Measurements from ENCODE around the gene NT5C1B. TPM values are rescaled to one million over a fixed set of nuclear protein-coding genes. Genes with fewer than 3 reads are reported as not detected.

NT5C1B gene
- polyA plus RNA-seq, 1 donor from 2014 or later, result not detected

- Histone ChIP-seq H4K20me1 (ENCODE audit: insufficient read depth) (no peaks in the 10 kb centered on the region), H3K4me3 (ENCODE audit: low read length) (no peak overlapping the region), H3K27me3 (ENCODE audit: insufficient read depth, low read depth, low read length) (no peaks in the 10 kb centered on the region), H3K9me3 (ENCODE audit: low read length) (no peaks in the 10 kb centered on the region), H3K79me2 (replicated peaks; ENCODE audit: insufficient read depth, low read length) (no peaks in the 10 kb centered on the region), H3K9me2 (ENCODE audit: insufficient read depth, low read length) (no peaks in the 10 kb centered on the region), H2AFZ (ENCODE audit: low read depth, low read length) (no peak overlapping the region), H3K27ac (ENCODE audit: low read length) (no peak overlapping the region), H3F3A (ENCODE audit: insufficient read depth, low read length, poor library complexity, severe bottlenecking) (no peaks in the 10 kb centered on the region), H3K9ac (ENCODE audit: low read length) (no peak overlapping the region), H3K4me2 (ENCODE audit: low read length) (no peak overlapping the region), H3K36me3 (ENCODE audit: insufficient read depth, low read length) (no peaks in the 10 kb centered on the region)
- TF ChIP-seq EP300 (conservative IDR thresholded peaks at IDR 0.05; ENCODE audit: poor library complexity, severe bottlenecking) (no peak), RAD21 (conservative IDR thresholded peaks at IDR 0.05) (no peak), SMC3 (conservative IDR thresholded peaks at IDR 0.05; ENCODE audit: poor library complexity) (no peak), CTCF (IDR thresholded peaks at IDR 0.05; ENCODE audit: poor library complexity, severe bottlenecking) (no peak), POLR2AphosphoS5 (IDR thresholded peaks at IDR 0.05) (no peak), EZH2 (IDR thresholded peaks at IDR 0.05; ENCODE audit: borderline replicate concordance, insufficient read depth, low read length, poor library complexity, severe bottlenecking) (no peak), REST (IDR thresholded peaks at IDR 0.05; ENCODE audit: borderline replicate concordance) (no peak), TAF1 (IDR thresholded peaks at IDR 0.05; ENCODE audit: low read depth) (no peak), MXI1 (conservative IDR thresholded peaks at IDR 0.05; ENCODE audit: poor library complexity, severe bottlenecking) (no peak)
Observed at GRCh38 chr2:18516112-18516511, 73.3 kb downstream of the NT5C1B start.

DNA sequence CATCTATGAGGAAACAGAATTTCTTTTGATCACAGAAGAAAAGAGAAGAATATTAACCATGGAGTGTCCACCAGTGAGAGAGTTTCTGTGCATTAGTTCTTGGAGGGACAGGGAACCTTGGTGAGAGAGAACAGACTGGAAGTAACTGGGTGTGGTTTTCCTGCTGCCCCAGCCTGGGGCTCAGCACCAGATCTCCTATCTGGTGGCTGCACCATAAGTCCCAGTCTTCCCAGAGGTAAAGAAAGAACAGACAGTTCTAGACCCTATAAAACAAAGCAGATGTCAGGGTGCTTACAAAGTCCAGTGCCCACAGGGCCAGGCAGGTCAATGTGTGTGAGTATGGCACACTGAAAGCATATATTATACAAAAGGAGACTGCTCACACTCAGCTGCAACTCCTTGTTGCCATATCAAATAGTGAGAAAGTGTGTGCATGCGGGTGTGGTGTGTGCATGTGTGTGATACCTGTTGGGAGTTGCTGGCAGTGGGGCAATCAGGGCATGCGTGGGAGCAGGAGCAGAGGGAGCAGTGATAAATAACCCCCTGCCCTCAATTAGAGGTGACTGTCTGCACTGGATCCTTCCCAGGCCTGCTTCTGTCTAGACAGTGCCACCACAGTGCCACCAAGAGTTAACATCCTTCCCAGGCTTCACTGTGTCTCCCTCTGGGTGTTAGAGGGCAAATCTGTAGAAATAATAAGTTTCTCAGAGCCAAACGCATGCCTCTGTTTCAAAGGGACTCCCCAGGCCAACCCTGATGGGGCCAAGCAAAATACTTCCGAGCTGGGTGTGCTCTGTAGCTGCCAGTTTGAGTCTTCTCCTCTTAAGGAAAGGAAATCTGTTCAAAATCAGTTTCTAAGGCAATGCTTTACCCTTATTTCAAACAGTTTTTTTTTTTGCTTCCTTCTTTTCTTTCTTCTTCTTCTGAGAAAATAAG lies 74.6 kb downstream of the NT5C1B start:
- no peaks in the 10 kb centered on the region for H3K27me3 ChIP-seq (ENCODE audit: insufficient read depth, low read depth, low read length)
- no peak overlapping the region for H3K4me2 ChIP-seq (ENCODE audit: low read length)
- no peak for TF ChIP-seq MXI1 (conservative IDR thresholded peaks at IDR 0.05; ENCODE audit: poor library complexity, severe bottlenecking)
- no peak for TF ChIP-seq CTCF (IDR thresholded peaks at IDR 0.05; ENCODE audit: poor library complexity, severe bottlenecking)
- TF ChIP-seq EZH2 (IDR thresholded peaks at IDR 0.05; ENCODE audit: borderline replicate concordance, insufficient read depth, low read length, poor library complexity, severe bottlenecking), result no peak
- H3K4me3 ChIP-seq (ENCODE audit: low read length), result no peak overlapping the region
- H3K36me3 ChIP-seq (ENCODE audit: insufficient read depth, low read length), result no peaks in the 10 kb centered on the region
- no peak overlapping the region for H2AFZ ChIP-seq (ENCODE audit: low read depth, low read length)
- no peaks in the 10 kb centered on the region for H4K20me1 ChIP-seq (ENCODE audit: insufficient read depth)
- H3K9ac ChIP-seq (ENCODE audit: low read length), result no peak overlapping the region
- no peaks in the 10 kb centered on the region for H3K9me2 ChIP-seq (ENCODE audit: insufficient read depth, low read length)
- no peak overlapping the region for H3K27ac ChIP-seq (ENCODE audit: low read length)
- H3K9me3 ChIP-seq (ENCODE audit: low read length), result no peaks in the 10 kb centered on the region
- H3F3A ChIP-seq (ENCODE audit: insufficient read depth, low read length, poor library complexity, severe bottlenecking), result no peaks in the 10 kb centered on the region
- H3K79me2 ChIP-seq (replicated peaks; ENCODE audit: insufficient read depth, low read length), result no peaks in the 10 kb centered on the region

Small RNA genes within 50 kb of the gene (small RNA-seq; reads per million reads assigned to genes)
- 0 reads per million in 3 experiments for gene RNU6-1215P

Other genes with a start within 250 kb of the NT5C1B start
- gene RDH14, start 28.9 kb downstream of the NT5C1B start, polyA plus RNA-seq, result 29.4 and 37.6 TPM in 2 replicates

Data from neural cell (in vitro differentiated cells).